ENCODE data around the gene KIF17. TPM values are rescaled to one million over a fixed set of nuclear protein-coding genes. Genes with fewer than 3 reads are reported as not detected.
A peak's percentile ranks its signal among the peaks of the same experiment; 100 is the strongest.

The KIF17 gene
- total and polyA plus RNA-seq, 2 of the 8 experiments (the other 6 are each of a cell fraction or from before 2014, with no cell fraction given), result 6.9 to 10.4 TPM

GRCh38 chr1:20723159-20723536 is 5.3 kb upstream of the KIF17 start:
- Histone ChIP-seq H4K8ac (ENCODE audit: extremely low read depth, insufficient read depth, low read length) (no peak overlapping the region), H3K27me3 (replicated peaks in 1 of 4; ENCODE audit: control insufficient read depth in 3 of 4, extremely low read depth in 1 of 4, insufficient read depth in 3 of 4, low read length in 3 of 4) (peaks cover 0 to 11% (median 2%) of the 10 kb centered on the region in 4 experiments; a peak in 4 of 7 replicates), H3K4ac (replicated peaks; ENCODE audit: insufficient read length, low read depth, low read length) (no peak overlapping the region), H3K9me3 (ENCODE audit: insufficient read depth in 2 of 2, low read depth in 1 of 2, low read length in 1 of 2) (no peaks in the 10 kb centered on the region), H3K14ac (ENCODE audit: insufficient read length) (no peak overlapping the region), H3K56ac (replicated peaks; ENCODE audit: insufficient read length, low read depth, low read length) (no peak overlapping the region), H3K4me1 (replicated peaks in 1 of 4; ENCODE audit: control insufficient read depth in 3 of 4, insufficient read depth in 4 of 4, low read length in 3 of 4) (peaks cover 0 to 12% (median 10%) of the 10 kb centered on the region in 4 experiments; a peak in 6 of 7 replicates), H3K4me3 (ENCODE audit: extremely low read depth in 1 of 4, insufficient read depth in 2 of 4, low read depth in 3 of 4, low read length in 4 of 4) (no peak overlapping the region), H3K9ac (replicated peaks in 1 of 4; ENCODE audit: extremely low read depth in 1 of 4, low read depth in 3 of 4, low read length in 3 of 4) (no peak overlapping the region), H3K27ac (ENCODE audit: low read depth, low read length) (no peak overlapping the region), H2AK5ac (ENCODE audit: low read depth, low read length) (peak overlapping the region; percentile 82; the same call in 1 of the 2 replicates), H3K79me2 (ENCODE audit: control insufficient read depth in 1 of 2, insufficient read depth in 2 of 2, low read length in 2 of 2) (no peaks in the 10 kb centered on the region; a peak in 1 of 4 replicates), H2BK5ac (ENCODE audit: low read depth, low read length) (no peak overlapping the region), H3K4me2 (ENCODE audit: insufficient read depth in 1 of 2, low read depth in 2 of 2, low read length in 2 of 2) (no peak overlapping the region), H3K23me2 (ENCODE audit: low read depth, low read length) (peaks cover 2% of the 10 kb centered on the region; the same call in 1 of the 2 replicates), H4K5ac (ENCODE audit: insufficient read length, low read depth, low read length) (no peak overlapping the region), H3K36me3 (ENCODE audit: control insufficient read depth in 2 of 4, insufficient read depth in 4 of 4, low read length in 3 of 4) (no peaks in the 10 kb centered on the region), H4K91ac (replicated peaks; ENCODE audit: insufficient read length, low read length) (no peak overlapping the region), H2BK120ac (replicated peaks; ENCODE audit: low read depth, low read length) (no peak overlapping the region), H3K18ac (ENCODE audit: extremely low read depth, low read length) (no peak overlapping the region), H2BK12ac (ENCODE audit: low read depth, low read length) (no peak overlapping the region), H2BK15ac (ENCODE audit: low read length) (no peak overlapping the region), H2BK20ac (ENCODE audit: low read length) (no peak overlapping the region), H4K20me1 (replicated peaks in 1 of 2; ENCODE audit: control insufficient read depth in 1 of 2, insufficient read depth in 2 of 2, low read length in 2 of 2) (peaks cover 0 to 5% of the 10 kb centered on the region in 2 experiments), H3K79me1 (ENCODE audit: low read depth, low read length) (no peaks in the 10 kb centered on the region), H3K23ac (ENCODE audit: insufficient read length) (no peak overlapping the region), H2AFZ (ENCODE audit: low read length) (no peak overlapping the region)
- 92% methylated on average over 4 of the region's 4 CpGs; no CpG with 5 or more reads in 1 of the 2 experiments for WGBS, 2 experiments (ENCODE audit: extremely low coverage in 1 of 2, insufficient coverage in 1 of 2, insufficient read length in 1 of 2, insufficient replicate concordance in 2 of 2, low coverage in 1 of 2, low lambda C conversion rate in 2 of 2, missing lambda C conversion rate in 1 of 2)
- ChIA-PET CTCF (ENCODE audit: partially characterized antibody) (interaction anchor here (1.6 to 8.9 kb wide), 2 partner anchors 26 to 77 kb away, joined by 5 to 82 read pairs; no protein-coding TSS in a partner anchor), POLR2A (ENCODE audit: partially characterized antibody) (interaction anchor here (0.7 to 0.9 kb wide), 2 partner anchors 30 to 62 kb away, joined by 3 read pairs; partner anchors contain the start of gene DDOST)
- no peak for FAIRE-seq
- no peak for DNase-seq (ENCODE audit: low read depth in 1 of 2, low spot score in 2 of 2)
- TF ChIP-seq BCL11A (IDR thresholded peaks at IDR 0.05; ENCODE audit: low read depth in 2 of 2, low read length in 2 of 2), result no peak
- TF ChIP-seq POLR2AphosphoS5 (IDR thresholded peaks at IDR 0.05; ENCODE audit: low read depth, low read length), result no peak
- TF ChIP-seq RNF2 (IDR thresholded peaks at IDR 0.05; ENCODE audit: borderline replicate concordance, low read depth, low read length, missing control alignments, poor library complexity, severe bottlenecking), result no peak
- no peak for TF ChIP-seq MAX (IDR thresholded peaks at IDR 0.05)
